Raji (cell line): ENCODE results near the gene SASH1.

ENCODE experiments used
- POLR2A ChIP-seq: IDR thresholded peaks from 2 replicates; pipeline ENCODE4 v1.6.1; 2011; ENCODE audit warnings: low read depth, low read length, control low read depth; ENCODE audit not compliant: insufficient read depth

SASH1 gene

DNA sequence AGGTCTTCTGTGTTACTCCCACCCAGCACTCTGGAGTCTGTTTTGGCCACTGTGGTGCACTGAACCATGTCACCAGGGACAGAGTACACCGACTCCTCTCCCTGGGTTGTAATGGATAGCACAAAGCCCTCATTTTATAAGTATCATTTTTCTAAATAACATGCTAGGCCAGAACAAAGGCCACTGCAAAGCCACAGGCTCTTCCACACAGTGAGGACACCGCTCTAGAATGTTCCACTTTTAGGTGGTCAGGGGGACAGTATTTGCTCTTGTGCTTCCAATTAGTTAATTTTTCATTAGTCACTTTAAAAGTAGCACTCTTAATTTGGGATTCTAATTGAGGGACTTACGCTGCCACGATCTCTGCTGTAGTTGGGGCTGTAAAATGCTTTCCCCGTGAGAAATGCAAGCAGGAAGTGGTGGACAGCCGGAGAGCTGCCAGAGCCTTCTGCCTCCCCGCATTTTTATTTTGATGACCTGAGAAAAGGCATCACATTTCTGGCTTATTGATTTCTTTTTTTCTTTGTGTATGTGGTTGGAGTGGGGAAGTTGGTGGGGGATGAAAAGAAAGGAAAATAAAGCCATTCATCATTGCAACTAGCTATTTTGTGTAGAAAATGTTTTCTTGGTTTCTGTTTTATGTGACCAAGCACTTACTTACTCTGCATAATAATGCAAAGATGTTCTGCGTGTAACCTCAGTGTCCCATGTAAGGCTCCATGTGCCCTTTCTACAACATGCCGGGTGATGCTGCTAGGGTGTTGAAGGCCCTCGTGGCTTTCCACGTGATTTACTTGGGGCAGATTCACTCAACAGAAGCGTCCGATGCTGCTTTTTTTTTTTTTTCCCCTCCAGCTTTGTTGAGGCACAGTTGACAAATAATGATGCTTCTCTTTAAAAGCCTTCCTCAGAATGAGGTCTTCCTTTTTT is 195.9 kb downstream of the SASH1 start:
- TF ChIP-seq POLR2A = no peak

DNA sequence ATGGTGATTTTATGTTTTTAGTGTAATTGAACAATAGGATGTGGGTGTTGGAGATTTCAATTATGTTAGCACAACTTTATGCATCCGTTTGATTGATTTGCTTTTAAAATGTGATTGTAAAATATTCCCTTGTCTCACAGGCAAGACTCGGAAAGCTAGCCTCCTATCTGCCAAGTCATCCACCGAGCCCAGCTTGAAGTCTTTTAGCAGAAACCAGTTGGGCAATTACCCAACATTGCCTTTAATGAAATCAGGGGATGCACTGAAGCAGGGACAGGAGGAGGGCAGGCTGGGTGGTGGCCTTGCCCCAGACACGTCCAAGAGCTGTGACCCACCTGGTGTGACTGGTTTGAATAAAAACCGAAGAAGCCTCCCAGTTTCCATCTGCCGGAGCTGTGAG is 200.9 kb downstream of the SASH1 start:
- TF ChIP-seq POLR2A = no peak

DNA sequence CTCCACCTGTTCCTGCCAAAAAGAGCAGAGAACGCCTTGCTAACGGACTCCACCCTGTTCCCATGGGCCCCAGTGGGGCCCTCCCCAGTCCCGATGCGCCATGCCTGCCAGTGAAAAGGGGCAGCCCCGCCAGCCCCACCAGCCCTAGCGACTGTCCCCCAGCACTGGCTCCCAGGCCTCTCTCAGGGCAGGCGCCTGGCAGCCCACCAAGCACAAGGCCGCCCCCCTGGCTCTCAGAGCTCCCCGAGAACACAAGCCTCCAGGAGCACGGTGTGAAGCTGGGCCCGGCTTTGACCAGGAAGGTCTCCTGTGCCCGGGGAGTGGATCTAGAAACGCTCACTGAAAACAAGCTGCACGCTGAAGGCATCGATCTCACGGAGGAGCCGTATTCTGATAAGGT is 201.8 kb downstream of the SASH1 start:
- TF ChIP-seq POLR2A = no peak

DNA sequence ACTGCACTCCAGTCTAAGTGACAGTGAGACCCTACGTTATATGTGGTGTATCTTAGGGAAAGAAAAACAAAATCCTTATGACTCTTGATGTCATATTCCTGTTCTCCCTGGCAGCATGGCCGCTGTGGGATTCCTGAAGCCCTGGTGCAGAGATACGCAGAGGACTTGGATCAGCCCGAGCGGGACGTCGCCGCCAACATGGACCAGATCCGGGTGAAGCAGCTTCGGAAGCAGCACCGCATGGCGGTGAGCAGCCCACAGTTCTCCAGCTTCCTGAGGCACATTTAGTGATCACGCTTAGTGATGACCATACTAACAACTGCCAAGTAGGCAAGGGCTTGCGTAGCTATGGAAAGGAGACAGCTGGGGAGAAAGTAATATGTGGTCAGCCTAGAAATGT is 203.3 kb downstream of the SASH1 start:
- no peak for TF ChIP-seq POLR2A

DNA sequence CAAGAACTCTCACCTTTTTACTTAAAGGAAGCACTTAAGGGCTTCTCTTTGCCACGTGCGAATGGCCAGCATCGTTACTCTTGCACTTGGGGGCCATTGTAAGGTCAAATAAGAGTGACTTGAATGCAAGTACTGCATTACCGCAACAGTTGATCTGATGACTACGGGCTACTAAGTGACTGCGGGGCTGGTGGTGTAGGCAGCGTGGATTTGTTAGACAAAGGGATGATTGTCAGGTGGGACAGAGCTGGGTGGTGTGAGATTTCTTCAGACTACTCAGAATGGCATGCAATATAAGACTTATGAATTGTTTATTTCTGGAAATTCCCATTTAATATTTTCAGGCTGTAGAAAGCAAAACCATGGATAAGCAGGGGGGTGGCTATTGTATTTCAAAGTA is 204.5 kb downstream of the SASH1 start:
- no peak for TF ChIP-seq POLR2A

DNA sequence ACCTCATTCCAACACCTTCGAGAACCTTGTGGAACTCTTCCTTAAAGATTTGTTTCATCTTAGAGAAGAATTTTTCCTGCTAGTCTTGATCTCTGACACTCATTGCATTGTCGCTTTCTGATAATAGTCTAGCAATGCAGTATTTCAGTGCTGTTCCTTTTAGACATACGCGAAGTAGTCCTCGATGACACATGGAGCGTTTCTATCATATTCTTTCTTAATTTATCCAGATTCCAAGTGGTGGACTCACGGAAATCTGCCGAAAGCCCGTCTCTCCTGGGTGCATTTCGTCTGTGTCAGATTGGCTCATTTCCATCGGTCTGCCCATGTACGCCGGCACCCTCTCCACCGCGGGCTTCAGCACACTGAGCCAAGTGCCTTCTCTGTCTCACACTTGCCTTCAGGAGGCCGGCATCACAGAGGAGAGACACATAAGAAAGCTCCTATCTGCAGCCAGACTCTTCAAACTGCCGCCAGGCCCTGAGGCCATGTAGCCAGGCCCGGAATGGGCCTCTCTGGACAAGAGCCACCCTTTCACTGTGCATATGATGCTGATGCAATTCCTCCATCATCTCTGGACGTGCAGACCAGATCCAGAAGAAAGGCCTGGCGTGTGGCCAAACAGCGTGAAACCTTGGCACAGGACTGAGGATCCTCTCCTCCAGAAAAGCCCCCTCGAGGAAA is 205.6 kb downstream of the SASH1 start:
- TF ChIP-seq POLR2A = no peak

DNA sequence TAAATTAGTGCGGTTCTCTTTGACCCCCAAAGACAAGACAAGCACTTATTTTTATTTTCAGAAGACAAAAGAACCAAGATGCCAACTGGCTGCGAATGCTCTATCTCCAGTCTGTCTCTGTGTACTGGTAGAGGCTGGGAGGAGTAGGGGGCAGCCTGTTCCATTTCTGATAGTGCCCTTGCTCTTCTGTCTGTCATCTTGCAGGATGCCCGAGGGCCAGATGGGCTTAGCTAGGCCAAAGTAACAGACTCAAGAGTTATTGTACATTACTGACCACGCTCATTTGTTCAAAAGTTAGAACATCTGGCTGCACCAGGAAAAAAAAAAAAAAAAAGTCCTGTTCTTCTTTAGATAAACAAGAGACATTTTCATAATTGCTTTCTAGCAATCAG is 206.1 kb downstream of the SASH1 start:
- TF ChIP-seq POLR2A = no peak

DNA sequence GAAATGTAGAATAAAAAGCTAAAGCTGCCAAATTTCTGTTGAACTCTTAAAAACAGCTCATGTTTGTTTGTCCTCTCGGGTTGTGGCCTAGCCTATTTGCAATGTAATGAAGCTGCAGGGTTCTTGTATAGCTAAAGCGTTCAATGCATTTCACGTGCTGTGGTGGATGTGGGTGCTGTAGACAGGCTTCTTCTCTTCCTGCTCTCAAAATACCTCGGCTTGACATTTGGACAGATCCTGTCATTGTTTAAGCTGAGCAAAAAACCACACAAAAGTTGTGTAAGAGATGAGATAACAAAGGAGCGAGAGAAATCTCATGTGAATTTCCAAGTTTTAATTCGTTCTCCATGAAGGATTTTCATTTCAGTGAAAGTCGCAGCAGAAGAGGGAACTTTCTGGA is 207.9 kb downstream of the SASH1 start:
- TF ChIP-seq POLR2A = no peak

DNA sequence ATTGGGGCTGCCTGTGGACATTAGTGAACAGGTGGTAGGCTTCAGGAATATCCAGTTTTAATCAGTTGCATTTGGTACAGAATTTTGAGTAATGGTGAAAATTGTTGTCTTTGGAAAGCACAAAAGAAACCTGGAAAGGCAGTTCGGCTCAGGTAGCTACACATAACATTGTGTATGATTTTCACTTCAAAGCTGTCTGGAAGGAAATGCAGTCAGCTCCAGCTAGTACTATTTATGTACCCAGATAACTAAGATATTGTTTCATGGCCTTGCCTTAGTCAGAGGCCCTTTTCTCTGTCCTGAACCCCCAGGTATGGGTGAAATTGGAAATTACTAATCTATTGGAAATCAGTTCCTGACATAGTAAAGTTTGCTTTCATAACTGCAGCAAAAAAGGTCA is 208.6 kb downstream of the SASH1 start:
- TF ChIP-seq POLR2A = no peak

DNA sequence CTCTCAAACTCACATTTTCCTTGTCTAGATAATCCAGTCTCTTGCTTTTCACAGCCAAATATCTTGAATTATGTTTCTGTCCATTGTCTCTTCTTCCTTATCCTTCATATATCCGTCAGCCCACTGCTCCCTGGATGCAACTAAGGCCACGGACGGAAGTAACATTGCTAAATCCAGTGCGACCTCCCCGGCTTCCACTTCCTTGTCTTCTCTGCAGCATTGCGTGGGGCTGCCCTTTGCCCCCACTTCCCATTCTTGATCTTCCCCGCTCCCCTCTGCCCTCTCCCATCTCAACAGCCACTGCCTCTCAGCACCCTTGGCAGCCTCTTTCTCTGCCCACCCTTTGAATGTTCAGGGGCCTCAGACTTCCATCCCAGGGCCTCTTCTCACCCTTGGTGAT is 213.8 kb downstream of the SASH1 start:
- no peak for TF ChIP-seq POLR2A

DNA sequence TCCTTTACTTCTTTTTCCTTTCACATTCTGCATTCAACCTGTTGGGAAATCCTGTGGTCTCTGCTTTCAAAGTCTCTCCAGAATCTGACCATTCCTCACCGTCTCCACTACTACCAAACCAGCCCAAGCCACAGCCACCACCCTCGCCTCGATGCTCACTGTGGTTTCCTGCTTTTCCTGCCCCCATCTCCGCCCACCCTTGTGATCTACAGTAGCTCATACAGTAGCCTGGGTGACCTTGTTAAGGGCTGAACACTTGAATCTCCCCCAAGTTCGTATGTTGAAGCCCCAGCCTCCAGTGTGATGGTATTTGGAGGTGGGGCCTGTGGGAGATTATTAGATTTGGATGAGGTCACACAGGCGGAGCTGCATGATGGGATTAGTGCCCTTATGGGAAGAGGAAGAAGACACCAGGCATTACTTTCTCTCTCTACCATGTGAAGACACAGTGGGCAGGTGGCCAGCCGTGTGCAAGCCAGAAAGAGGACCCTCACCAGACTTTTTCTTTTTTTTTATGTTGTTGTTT is 215.2 kb downstream of the SASH1 start:
- no peak for TF ChIP-seq POLR2A

DNA sequence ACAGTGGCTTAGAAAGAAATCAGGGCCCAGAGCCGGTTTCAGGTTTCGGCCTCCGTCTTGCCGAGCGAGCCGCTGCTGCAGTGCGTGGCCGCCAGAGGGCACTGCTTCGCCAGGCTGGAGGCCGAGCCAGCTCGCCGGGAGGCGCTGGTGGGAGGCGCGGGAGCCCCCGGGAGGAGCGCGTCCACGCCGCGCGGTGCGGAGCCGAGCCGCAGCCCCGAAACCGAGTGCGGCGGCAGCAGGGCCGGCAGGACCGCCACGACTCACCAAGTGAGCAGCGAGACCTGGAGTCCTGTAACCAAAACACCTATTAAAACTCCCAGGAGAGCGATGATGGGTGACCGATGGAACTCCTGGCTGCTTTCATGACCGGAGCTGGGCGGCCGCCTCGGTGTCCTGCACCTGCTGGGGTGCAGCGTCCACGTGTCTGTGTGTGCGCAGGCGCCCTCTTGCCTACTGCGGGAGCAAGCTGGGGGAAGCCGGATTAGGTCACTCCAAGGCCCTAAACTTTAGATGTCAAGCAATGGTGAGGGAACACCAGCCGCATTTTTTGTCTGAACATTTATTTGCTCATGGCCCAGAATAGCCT is 217.3 kb downstream of the SASH1 start:
- TF ChIP-seq POLR2A = no peak

DNA sequence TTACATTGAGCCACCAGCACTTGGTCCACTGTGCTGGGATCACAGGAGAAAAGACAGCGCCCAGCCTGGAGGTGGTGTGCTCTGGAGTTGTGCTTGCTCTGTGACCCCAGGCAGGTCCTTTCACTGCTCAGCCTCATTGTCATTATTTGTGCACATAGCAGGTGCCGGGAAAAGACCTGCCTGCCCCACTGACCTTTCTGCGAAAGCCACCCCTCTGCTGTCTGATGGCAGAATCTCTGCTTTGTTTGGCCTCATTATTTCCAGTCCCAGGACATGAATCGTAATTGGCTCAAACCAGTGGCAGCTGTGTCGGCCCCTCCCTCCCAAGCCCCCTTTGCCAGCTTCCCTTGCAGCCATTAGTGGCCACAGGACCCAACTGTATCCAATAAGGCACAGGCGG is 219.0 kb downstream of the SASH1 start:
- TF ChIP-seq POLR2A = no peak

DNA sequence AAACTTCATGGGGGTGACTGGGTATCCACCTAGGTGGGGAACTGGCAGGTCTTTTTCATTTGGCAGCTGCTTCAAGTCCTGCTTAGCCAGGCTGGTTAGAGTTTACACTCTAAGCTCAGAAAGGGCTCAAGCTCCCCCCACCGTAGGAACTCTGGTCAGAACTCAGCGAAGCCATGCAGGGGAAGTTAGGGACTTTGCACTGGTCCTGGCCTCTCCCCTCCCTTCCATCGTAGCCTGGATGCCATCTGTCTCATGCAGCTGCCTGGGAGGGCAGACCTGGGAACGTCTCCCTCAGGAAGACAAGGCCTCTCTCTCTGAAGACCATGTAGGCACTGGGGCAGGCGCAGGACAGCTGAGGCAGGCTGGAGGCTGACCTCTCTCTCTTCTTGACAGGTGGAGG is 220.4 kb downstream of the SASH1 start:
- TF ChIP-seq POLR2A = no peak

DNA sequence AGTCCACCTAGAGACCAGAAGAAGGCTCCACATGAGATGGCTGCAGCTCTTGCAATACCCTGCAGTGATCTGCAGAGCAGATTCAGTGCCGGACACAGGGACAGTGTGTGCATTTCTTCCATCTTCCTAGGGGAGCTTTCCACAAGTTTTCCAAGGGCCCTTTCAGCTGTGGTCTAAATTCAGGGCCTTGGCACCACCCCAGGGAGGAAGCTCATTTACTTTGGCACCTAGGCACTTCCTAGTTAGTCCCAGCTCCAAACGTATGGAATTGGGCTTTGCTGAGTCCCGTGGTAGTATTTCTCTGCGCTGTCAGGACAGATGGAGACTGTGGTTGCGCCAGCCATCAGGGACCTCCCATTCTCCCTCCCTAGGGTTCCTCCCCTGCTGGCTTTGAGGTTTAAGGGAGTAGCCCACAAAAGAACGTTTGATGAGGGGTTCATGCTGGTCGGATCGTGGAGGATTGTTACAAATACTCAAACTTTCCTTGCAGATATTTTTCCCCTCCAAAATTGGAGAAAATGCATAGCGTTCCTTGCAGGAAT is 221.9 kb downstream of the SASH1 start:
- TF ChIP-seq POLR2A = no peak
